Measurements from ENCODE around the gene TRAF6. TPM values are rescaled to one million over a fixed set of nuclear protein-coding genes. Genes with fewer than 3 reads are reported as not detected.

The TRAF6 gene
- total RNA-seq, 4 donors from 2014 or later, result 10.7 to 16.0 (median 13.3) TPM

GRCh38 chr11:36450110-36450572 lies 59.9 kb downstream of the TRAF6 start:
- no peak overlapping the region for H3K4me3 ChIP-seq (ENCODE audit: low read depth, poor library complexity, severe bottlenecking)
- no peak for DNase-seq (ENCODE audit: low spot score in 2 of 2)
- WGBS, 2 donors, result 27 to 35% methylated on average over 3 of the region's 3 CpGs
- TF ChIP-seq CTCF (IDR thresholded peaks at IDR 0.05) (no peak), POLR2A (IDR thresholded peaks at IDR 0.05) (no peak)
- intact Hi-C loops (cut with DNase I; ENCODE audit: low total_unique reads), result no loop called here

GRCh38 chr11:36449561-36450096 lies 60.4 kb downstream of the TRAF6 start:
- no peak overlapping the region for H3K4me3 ChIP-seq (ENCODE audit: low read depth, poor library complexity, severe bottlenecking)

DNA sequence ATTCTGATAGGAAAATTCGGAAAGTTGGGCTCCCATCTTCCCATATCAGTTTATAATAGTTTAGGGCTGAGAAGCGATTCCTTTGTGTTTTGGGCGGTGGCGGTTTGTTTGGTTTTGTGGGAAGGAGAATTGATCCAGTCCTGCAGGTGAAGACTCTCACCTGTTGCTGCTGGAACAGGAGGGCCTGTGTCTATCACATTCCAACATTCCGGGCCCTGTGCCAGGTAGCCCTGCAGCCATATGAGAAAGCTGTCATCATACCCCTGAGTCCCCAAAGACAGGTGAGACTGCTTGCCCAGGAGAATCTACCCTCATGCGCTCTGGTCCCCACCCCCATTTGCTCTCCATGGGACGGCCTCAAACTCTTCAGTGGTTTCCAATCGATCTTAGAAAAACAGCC lies 62.1 kb downstream of the TRAF6 start:
- 49 to 60% methylated on average over 8 of the region's 8 CpGs for WGBS, 2 donors
- no peak overlapping the region for H3K4me3 ChIP-seq (ENCODE audit: low read depth, poor library complexity, severe bottlenecking)
- TF ChIP-seq CTCF (IDR thresholded peaks at IDR 0.05) (no peak), POLR2A (IDR thresholded peaks at IDR 0.05) (no peak)
- DNase-seq (ENCODE audit: low spot score in 2 of 2), result no peak
- intact Hi-C loops (cut with DNase I; ENCODE audit: low total_unique reads), result no loop called here

More at GRCh38 chr11:36449561-36450096, 60.4 kb downstream of the TRAF6 start:
- intact Hi-C loops (cut with DNase I; ENCODE audit: low total_unique reads), result no loop called here
- 66 to 80% methylated on average over 5 of the region's 5 CpGs for WGBS, 2 donors
- DNase-seq (ENCODE audit: low spot score in 2 of 2), result no peak
- TF ChIP-seq CTCF (IDR thresholded peaks at IDR 0.05) (no peak), POLR2A (IDR thresholded peaks at IDR 0.05) (no peak)

DNA sequence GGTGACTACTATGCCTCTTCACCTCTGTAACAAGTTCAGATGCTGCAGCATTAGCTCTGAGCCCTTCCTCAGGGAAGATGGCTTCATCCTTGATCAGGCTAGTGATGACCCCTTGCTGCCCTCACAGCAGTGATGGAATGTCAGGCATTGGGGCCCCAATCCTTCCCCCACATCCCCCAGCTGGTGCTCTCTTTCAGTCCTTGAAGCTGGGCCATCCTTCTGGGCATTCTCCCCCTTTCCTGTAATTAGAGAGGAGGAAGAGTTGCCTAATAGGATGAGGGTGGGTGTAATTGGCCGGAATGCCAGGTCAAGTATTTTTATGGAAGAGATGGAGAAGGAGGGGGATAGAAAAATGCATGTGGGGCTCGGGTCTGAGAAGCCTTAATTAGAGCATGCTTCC lies 62.6 kb downstream of the TRAF6 start:
- 71 to 82% methylated on average over 2 of the region's 2 CpGs for WGBS, 2 donors
- no peak overlapping the region for H3K4me3 ChIP-seq (ENCODE audit: low read depth, poor library complexity, severe bottlenecking)
- intact Hi-C loops (cut with DNase I; ENCODE audit: low total_unique reads), result no loop called here
- DNase-seq (ENCODE audit: low spot score in 2 of 2), result no peak
- TF ChIP-seq POLR2A (IDR thresholded peaks at IDR 0.05), result no peak
- TF ChIP-seq CTCF (IDR thresholded peaks at IDR 0.05), result no peak

DNA sequence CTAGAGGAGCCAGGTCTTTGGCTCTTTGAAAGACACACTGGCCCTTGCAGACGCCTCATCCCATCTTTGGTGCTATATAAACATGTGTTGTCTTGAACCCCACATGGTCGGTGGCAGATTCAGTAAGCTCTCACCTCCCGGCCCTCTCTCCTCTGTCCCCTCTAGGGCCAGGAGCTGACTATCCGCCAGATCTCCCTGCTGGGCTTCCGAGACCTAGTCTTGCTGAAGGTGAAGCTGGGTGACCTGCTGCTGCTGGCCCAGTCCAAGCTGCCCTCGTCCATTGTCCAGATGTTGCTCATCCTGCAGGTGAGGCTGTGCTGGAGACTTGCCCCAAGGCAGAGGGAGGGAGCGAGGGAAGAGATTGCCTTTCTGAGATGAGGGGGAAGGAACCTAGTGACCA lies 63.9 kb downstream of the TRAF6 start:
- intact Hi-C loops (cut with DNase I; ENCODE audit: low total_unique reads), result no loop called here
- 96 to 99% methylated on average over 7 of the region's 7 CpGs for WGBS, 2 donors
- no peak overlapping the region for H3K4me3 ChIP-seq (ENCODE audit: low read depth, poor library complexity, severe bottlenecking)
- no peak for DNase-seq (ENCODE audit: low spot score in 2 of 2)
- TF ChIP-seq CTCF (IDR thresholded peaks at IDR 0.05), result no peak
- no peak for TF ChIP-seq POLR2A (IDR thresholded peaks at IDR 0.05)

- intact Hi-C loops (cut with DNase I; ENCODE audit: low total_unique reads), result no loop called here
- TF ChIP-seq CTCF (IDR thresholded peaks at IDR 0.05) (no peak), POLR2A (IDR thresholded peaks at IDR 0.05) (no peak)
- DNase-seq (ENCODE audit: low spot score in 2 of 2), result no peak
- WGBS, 2 donors, result 89 to 98% methylated on average over 2 of the region's 2 CpGs
- no peak overlapping the region for H3K4me3 ChIP-seq (ENCODE audit: low read depth, poor library complexity, severe bottlenecking)
Observed at GRCh38 chr11:36443661-36444060, 66.4 kb downstream of the TRAF6 start.

Data from lower leg skin (tissue), 4 donors.